ENCODE measurements around the gene SIRPB2.

Gene SIRPB2

DNA sequence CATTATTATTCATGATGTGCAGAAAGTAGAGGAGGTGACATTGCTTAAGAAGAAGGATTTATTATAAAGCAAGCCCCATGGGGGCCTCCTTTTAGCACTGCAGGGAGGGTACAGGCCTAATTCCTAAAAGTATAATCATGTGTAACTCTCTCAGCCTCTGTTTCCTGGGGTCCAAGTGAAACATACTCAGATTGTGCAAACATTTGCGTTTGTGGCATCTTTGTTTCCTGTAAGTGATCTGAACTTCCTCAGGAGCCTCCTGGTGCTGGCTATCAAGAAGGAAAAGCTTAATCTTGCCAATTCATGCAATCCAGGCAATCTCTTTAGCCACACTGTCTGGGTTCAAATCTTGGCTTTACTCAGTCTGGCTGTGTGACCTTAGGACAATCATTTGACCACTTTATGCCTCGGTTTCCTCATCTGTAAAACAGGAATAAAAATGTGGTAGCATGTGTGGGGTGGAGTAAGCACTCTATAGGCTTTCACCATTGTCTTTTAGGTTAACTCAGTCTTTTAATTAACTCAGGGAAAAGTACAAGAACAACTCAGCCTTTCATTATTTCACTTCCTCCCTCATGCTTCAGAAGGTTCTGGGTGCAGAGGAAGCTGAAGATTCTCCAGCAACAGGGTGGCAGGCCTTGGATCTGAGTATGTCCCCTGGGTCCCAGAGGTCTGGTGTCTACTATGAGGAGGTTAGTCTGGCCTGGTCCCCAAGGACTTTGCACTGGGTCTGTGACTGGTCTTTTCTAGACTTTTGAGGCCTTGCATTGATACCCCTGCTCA is 831 bp upstream of the SIRPB2 start:
- TF ChIP-seq, protein P1, sequence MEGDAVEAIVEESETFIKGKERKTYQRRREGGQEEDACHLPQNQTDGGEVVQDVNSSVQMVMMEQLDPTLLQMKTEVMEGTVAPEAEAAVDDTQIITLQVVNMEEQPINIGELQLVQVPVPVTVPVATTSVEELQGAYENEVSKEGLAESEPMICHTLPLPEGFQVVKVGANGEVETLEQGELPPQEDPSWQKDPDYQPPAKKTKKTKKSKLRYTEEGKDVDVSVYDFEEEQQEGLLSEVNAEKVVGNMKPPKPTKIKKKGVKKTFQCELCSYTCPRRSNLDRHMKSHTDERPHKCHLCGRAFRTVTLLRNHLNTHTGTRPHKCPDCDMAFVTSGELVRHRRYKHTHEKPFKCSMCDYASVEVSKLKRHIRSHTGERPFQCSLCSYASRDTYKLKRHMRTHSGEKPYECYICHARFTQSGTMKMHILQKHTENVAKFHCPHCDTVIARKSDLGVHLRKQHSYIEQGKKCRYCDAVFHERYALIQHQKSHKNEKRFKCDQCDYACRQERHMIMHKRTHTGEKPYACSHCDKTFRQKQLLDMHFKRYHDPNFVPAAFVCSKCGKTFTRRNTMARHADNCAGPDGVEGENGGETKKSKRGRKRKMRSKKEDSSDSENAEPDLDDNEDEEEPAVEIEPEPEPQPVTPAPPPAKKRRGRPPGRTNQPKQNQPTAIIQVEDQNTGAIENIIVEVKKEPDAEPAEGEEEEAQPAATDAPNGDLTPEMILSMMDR (IDR thresholded peaks at IDR 0.05; ENCODE audit: low read depth, low read length) = no peak
- peak; percentile 4 to 35 for DNase-seq (ENCODE audit: low read depth in 2 of 2)
- H3K4me3 ChIP-seq (replicated peaks in 1 of 2; ENCODE audit: low read depth in 2 of 2, low read length in 2 of 2) = no peak overlapping the region

DNA sequence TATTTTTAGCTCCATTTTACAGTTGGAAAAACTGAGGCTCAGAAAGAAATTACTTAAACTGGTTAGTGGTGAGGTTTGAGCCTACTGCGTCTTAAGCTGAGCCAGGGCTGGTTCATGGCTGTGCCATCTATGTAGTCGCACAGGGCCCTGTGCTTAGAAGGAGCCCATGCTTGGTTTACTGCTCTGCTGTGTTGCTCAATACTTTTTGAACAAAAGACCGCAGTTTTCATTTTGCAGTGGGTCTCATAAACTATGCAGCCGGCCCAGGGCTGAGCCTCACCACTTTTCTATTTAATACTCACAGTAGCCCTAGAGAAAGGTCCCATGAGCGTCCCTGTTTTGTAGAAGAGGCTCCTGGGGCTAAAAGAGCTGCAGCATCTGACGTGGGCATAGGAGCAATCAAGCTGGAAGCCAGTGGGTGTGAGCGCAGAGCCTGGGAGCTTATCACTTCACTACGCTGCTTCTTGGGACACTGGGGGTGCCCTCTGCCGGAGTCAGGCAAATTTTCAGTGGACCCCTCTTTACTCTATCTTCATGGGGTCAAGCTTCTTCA is 501 bp downstream of the SIRPB2 start:
- no peak overlapping the region for H3K4me3 ChIP-seq (replicated peaks in 1 of 2; ENCODE audit: low read depth in 2 of 2, low read length in 2 of 2)

DNA sequence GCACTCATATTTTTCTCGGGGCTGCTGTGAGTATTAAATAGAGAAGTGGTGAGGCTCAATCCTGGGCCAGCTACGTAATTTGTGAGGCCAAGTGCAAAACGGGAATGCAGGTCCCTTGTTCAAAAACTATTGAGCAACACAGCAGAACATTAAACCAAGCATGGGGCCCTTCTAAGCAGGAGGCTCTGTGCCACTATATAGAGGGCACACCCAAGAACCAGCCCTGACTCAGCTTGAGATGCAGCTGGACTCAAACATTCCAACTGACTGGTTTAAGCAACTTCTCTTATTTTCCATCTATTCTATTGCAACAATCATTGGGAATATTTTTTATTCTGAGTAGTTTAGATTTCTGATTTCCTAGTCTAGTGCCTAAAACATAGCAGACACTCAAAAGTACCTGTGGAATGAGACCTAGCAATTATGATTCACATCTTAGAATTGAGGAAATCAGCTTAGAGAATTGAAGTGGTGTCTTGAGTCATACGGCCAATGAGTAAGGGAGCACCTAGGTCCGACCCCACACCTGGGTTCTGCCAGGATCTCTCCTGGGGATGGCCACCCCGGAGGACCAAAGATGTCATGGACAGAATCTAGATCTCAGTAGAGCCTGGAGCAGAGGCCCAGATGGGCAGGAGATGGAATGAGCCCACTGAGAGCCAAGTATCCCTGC is 1.3 kb downstream of the SIRPB2 start:
- no peak overlapping the region for H3K4me3 ChIP-seq (replicated peaks in 1 of 2; ENCODE audit: low read depth in 2 of 2, low read length in 2 of 2)
- TF ChIP-seq, protein P1 (IDR thresholded peaks at IDR 0.05; ENCODE audit: low read depth, low read length) = no peak
- DNase-seq (ENCODE audit: low read depth in 2 of 2) = peak in 1 of 2 donors; percentile 59

More for the DNA sequence above, 501 bp downstream of the SIRPB2 start:
- TF ChIP-seq, protein P1 (IDR thresholded peaks at IDR 0.05; ENCODE audit: low read depth, low read length) = no peak
- DNase-seq (ENCODE audit: low read depth in 2 of 2) = no peak

DNA sequence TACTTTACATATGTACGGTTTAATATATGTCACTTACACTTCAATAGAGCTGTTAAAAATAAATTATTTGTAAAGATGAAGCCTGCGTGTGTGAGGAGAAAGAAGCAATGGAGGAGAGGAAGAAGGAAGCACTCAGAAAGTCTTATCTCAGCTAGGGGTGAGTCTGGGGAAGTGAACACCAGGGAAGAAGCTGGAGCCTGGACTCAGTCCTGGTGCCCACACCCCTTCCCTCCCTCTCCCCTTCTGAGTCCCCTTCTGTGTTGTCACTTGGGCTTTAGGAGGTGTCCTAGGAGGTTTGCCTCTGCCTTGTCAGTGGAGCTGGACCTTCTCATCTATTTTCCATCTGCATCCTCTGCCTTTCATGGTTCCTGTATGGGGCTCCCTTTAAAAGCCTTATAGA is 1.9 kb downstream of the SIRPB2 start:
- TF ChIP-seq, protein P1 (IDR thresholded peaks at IDR 0.05; ENCODE audit: low read depth, low read length) = no peak

DNA sequence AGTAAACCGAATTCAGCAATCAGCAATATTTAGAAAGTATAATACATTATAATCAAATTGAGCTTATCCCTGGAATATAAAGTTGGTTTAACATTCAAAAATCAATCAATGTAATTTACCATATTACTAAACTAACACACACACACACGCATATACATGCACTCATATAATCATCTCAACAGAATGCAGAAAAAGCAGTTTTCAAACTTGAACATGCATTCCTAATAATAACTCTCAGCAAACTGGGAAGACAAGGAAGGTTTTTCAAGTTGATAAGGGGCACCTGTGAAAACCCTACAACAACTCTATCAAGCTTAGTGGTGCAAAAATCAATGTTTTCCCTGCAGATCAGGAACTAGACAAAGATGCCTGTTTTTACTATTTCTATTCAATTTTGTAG is 4.7 kb downstream of the SIRPB2 start:
- no peak for DNase-seq (ENCODE audit: low read depth in 2 of 2)
- H3K4me3 ChIP-seq (replicated peaks in 1 of 2; ENCODE audit: low read depth in 2 of 2, low read length in 2 of 2) = no peak overlapping the region
- TF ChIP-seq, protein P1 (IDR thresholded peaks at IDR 0.05; ENCODE audit: low read depth, low read length) = no peak

More for the DNA sequence above, 1.9 kb downstream of the SIRPB2 start:
- no peak overlapping the region for H3K4me3 ChIP-seq (replicated peaks in 1 of 2; ENCODE audit: low read depth in 2 of 2, low read length in 2 of 2)
- DNase-seq (ENCODE audit: low read depth in 2 of 2) = no peak

DNA sequence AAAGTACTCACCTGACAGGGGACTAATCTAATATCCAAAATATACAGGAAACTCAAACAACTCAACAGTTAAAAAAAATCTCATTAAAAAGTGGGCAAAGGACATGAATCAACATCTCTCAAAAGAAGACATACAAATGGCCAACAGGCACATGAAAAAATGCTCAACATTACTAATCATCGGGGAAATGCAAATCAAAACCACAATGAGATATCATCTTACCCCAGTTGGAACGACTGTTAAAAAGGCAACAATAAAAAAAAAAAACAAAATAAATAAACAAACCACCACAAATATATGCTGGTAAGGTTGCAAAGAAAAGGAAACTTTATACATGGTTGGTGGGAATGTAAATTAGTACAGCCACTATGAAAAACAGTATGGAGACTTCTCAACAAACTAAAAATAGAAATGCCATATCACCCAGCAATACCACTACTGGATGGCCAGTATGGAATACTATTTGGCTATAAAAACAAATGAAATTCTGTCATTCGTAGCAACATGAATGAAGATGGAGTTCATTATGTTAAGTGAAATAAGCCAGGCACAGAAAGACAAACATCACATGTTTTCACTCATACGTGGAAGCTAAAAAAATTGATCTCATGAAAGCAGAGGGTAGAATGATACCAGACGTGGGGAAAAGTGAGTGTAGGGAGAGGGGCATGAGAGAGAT is 6.6 kb downstream of the SIRPB2 start:
- DNase-seq (ENCODE audit: low read depth in 2 of 2) = peak in 1 of 2 donors; percentile 41
- no peak overlapping the region for H3K4me3 ChIP-seq (replicated peaks in 1 of 2; ENCODE audit: low read depth in 2 of 2, low read length in 2 of 2)
- TF ChIP-seq, protein P1 (IDR thresholded peaks at IDR 0.05; ENCODE audit: low read depth, low read length) = no peak
